Measurements from ENCODE around the gene CNGB1.

Gene CNGB1

DNA sequence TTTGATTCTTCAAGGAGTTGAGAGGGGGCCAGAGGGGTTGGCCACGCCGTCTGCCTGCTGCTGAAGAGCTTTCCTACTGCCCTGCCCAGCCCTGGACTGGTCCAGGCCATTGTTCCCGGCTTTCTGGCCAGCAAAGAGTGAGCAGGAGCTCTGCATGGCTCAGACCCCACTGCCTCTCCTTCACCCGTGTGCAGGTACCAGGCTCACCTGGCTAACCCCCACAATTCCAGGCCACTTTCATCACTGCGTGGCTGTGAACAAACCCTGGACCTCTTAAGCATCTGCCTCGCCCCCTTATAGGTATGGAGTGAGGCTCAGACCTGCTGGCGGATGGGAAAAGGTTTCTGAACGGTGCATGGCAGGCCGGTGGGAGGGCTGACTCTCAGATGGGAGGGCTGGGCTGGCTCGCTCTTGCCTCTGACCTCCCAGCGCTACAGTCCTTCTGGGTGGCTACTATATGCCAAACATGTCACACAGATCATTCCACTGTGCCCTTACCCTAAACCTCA lies 20.7 kb upstream of the CNGB1 start:
- Histone ChIP-seq H3K4me3 (ENCODE audit: low read depth, low read length) (no peak overlapping the region), H3K27me3 (replicated peaks) (no peaks in the 10 kb centered on the region), H3K36me3 (replicated peaks) (peaks cover 5% of the 10 kb centered on the region), H3K27ac (no peak overlapping the region)
- in situ Hi-C loops (cut with HindIII; ENCODE audit: low pct_ligation_motif_present, low sequenced_read_pairs): no loop called here
- TF ChIP-seq, protein P1, sequence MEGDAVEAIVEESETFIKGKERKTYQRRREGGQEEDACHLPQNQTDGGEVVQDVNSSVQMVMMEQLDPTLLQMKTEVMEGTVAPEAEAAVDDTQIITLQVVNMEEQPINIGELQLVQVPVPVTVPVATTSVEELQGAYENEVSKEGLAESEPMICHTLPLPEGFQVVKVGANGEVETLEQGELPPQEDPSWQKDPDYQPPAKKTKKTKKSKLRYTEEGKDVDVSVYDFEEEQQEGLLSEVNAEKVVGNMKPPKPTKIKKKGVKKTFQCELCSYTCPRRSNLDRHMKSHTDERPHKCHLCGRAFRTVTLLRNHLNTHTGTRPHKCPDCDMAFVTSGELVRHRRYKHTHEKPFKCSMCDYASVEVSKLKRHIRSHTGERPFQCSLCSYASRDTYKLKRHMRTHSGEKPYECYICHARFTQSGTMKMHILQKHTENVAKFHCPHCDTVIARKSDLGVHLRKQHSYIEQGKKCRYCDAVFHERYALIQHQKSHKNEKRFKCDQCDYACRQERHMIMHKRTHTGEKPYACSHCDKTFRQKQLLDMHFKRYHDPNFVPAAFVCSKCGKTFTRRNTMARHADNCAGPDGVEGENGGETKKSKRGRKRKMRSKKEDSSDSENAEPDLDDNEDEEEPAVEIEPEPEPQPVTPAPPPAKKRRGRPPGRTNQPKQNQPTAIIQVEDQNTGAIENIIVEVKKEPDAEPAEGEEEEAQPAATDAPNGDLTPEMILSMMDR (IDR thresholded peaks at IDR 0.05; ENCODE audit: low read depth, low read length, missing control alignments): no peak
- no peak for DNase-seq

- H3K27ac ChIP-seq: no peak overlapping the region
- no peak overlapping the region for H3K4me3 ChIP-seq (ENCODE audit: low read depth, low read length)
- no peaks in the 10 kb centered on the region for H3K27me3 ChIP-seq (replicated peaks)
- in situ Hi-C loops (cut with HindIII; ENCODE audit: low pct_ligation_motif_present, low sequenced_read_pairs): no loop called here
- no peaks in the 10 kb centered on the region for H3K36me3 ChIP-seq (replicated peaks)
- TF ChIP-seq, protein P1 (IDR thresholded peaks at IDR 0.05; ENCODE audit: low read depth, low read length, missing control alignments): no peak
- DNase-seq: no peak
Measured at GRCh38 chr16:57988929-57989328, 18.0 kb upstream of the CNGB1 start.

- Histone ChIP-seq H3K36me3 (replicated peaks) (no peaks in the 10 kb centered on the region), H3K4me3 (ENCODE audit: low read depth, low read length) (no peak overlapping the region), H3K27me3 (replicated peaks) (no peaks in the 10 kb centered on the region), H3K27ac (no peak overlapping the region)
- no peak for DNase-seq
- in situ Hi-C loops (cut with HindIII; ENCODE audit: low pct_ligation_motif_present, low sequenced_read_pairs): no loop called here
- TF ChIP-seq, protein P1 (IDR thresholded peaks at IDR 0.05; ENCODE audit: low read depth, low read length, missing control alignments): no peak
Measured at GRCh38 chr16:57987441-57988177, 16.7 kb upstream of the CNGB1 start.

DNA sequence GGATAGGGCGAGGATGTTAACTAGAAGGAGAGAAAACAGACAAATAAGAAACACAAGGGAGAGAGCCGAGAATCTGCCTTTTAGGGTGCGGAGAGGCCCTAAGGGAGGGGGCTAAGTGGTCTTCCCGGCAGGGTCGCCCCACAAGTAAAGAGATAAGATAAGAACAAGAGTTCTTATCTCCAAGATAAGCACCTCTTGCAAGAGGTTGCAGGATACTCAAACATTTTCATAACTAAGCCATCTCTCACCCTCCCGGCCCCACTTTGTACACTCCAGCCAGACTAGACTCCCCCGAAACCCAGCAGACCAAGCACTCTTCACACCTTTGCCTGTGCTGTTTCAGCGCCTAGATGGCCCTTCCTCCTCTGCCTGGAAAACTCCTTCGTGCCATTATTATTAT lies 15.3 kb upstream of the CNGB1 start:
- no peak for DNase-seq
- no peaks in the 10 kb centered on the region for H3K27me3 ChIP-seq (replicated peaks)
- TF ChIP-seq, protein P1 (IDR thresholded peaks at IDR 0.05; ENCODE audit: low read depth, low read length, missing control alignments): no peak
- H3K36me3 ChIP-seq (replicated peaks): no peaks in the 10 kb centered on the region
- in situ Hi-C loops (cut with HindIII; ENCODE audit: low pct_ligation_motif_present, low sequenced_read_pairs): no loop called here
- H3K4me3 ChIP-seq (ENCODE audit: low read depth, low read length): no peak overlapping the region
- no peak overlapping the region for H3K27ac ChIP-seq

GRCh38 chr16:57985204-57986181 lies 14.6 kb upstream of the CNGB1 start:
- H3K27me3 ChIP-seq (replicated peaks): no peaks in the 10 kb centered on the region
- no peak for DNase-seq
- TF ChIP-seq, protein P1 (IDR thresholded peaks at IDR 0.05; ENCODE audit: low read depth, low read length, missing control alignments): no peak
- no peak overlapping the region for H3K27ac ChIP-seq
- in situ Hi-C loops (cut with HindIII; ENCODE audit: low pct_ligation_motif_present, low sequenced_read_pairs): no loop called here
- no peaks in the 10 kb centered on the region for H3K36me3 ChIP-seq (replicated peaks)
- H3K4me3 ChIP-seq (ENCODE audit: low read depth, low read length): peak overlapping the region; percentile 57

Data from brain microvascular endothelial cell (primary cell).